ENCODE data around the gene ANKFY1. TPM values are rescaled to one million over a fixed set of nuclear protein-coding genes. Genes with fewer than 3 reads are reported as not detected.

ANKFY1 gene
- total RNA-seq, 1 experiment from 2014 or later = 38.6 TPM

GRCh38 chr17:4246674-4247073, 17.1 kb downstream of the ANKFY1 start:
- CTCF ChIA-PET = no interaction called here
- in situ Hi-C loops (cut with HindIII; ENCODE audit: low pct_unique_long_range_greater_than_20kb, low sequenced_read_pairs) = no loop called here
- ATAC-seq = no peak
- Histone ChIP-seq H3K27ac (ENCODE audit: low read length) (no peak overlapping the region), H3K9me3 (ENCODE audit: control insufficient read depth, insufficient read depth, low read depth, low read length) (no peaks in the 10 kb centered on the region), H3K4me1 (ENCODE audit: control insufficient read depth, insufficient read depth, low read length) (0 out of 2 replicates have a peak, but pooled peaks cover 4% of the 10 kb centered on the region), H3K4me3 (ENCODE audit: low read depth in 2 of 2, low read length in 2 of 2) (no peak overlapping the region), H3K27me3 (ENCODE audit: control insufficient read depth, insufficient read depth, low read length) (no peaks in the 10 kb centered on the region), H3K36me3 (ENCODE audit: control insufficient read depth, insufficient read depth, low read length) (no peaks in the 10 kb centered on the region)
- DNase-seq (ENCODE audit: low read depth, low spot score) = no peak
- POLR2A ChIA-PET = no interaction called here
- TF ChIP-seq POLR2AphosphoS5 (IDR thresholded peaks at IDR 0.05; ENCODE audit: low read depth, low read length) = no peak
- no TSS peak for BruUV-seq (replicated peaks)
- intact Hi-C loops (cut with micrococcal nuclease; ENCODE audit: unreplicated experiment) = no loop called here

GRCh38 chr17:4241535-4241934, 22.2 kb downstream of the ANKFY1 start:
- DNase-seq (ENCODE audit: low read depth, low spot score) (no peak), ATAC-seq (no peak)
- BruUV-seq (replicated peaks) = no TSS peak
- ChIA-PET POLR2A (no interaction called here), CTCF (no interaction called here)
- intact Hi-C loops (cut with micrococcal nuclease; ENCODE audit: unreplicated experiment) (no loop called here), in situ Hi-C loops (cut with HindIII; ENCODE audit: low pct_unique_long_range_greater_than_20kb, low sequenced_read_pairs) (no loop called here)
- Histone ChIP-seq H3K4me1 (ENCODE audit: control insufficient read depth, insufficient read depth, low read length) (no peaks in the 10 kb centered on the region), H3K27me3 (ENCODE audit: control insufficient read depth, insufficient read depth, low read length) (no peaks in the 10 kb centered on the region), H3K36me3 (ENCODE audit: control insufficient read depth, insufficient read depth, low read length) (peaks cover 4% of the 10 kb centered on the region; the same call in 1 of the 2 replicates), H3K9me3 (ENCODE audit: control insufficient read depth, insufficient read depth, low read depth, low read length) (no peaks in the 10 kb centered on the region), H3K27ac (ENCODE audit: low read length) (no peak overlapping the region), H3K4me3 (ENCODE audit: low read depth in 2 of 2, low read length in 2 of 2) (no peak overlapping the region)
- TF ChIP-seq TCF7L2 (IDR thresholded peaks at IDR 0.05; ENCODE audit: low read depth, low read length) = no peak
- no peak for TF ChIP-seq POLR2AphosphoS5 (IDR thresholded peaks at IDR 0.05; ENCODE audit: low read depth, low read length)
- TF ChIP-seq REST (IDR thresholded peaks at IDR 0.05; ENCODE audit: insufficient read depth in 1 of 2, low read depth in 2 of 2, low read length in 1 of 2) = no peak
- TF ChIP-seq CTCF (IDR thresholded peaks at IDR 0.05) = no peak
- TF ChIP-seq SIN3A (IDR thresholded peaks at IDR 0.05; ENCODE audit: borderline replicate concordance, insufficient read depth, low read depth, low read length) = no peak

GRCh38 chr17:4236456-4236855, 27.3 kb downstream of the ANKFY1 start:
- no peaks in the 10 kb centered on the region for H3K4me1 ChIP-seq (ENCODE audit: control insufficient read depth, insufficient read depth, low read length)
- ATAC-seq (no peak), DNase-seq (ENCODE audit: low read depth, low spot score) (no peak)
- BruUV-seq (replicated peaks) = no TSS peak
- H3K27me3 ChIP-seq (ENCODE audit: control insufficient read depth, insufficient read depth, low read length) = no peaks in the 10 kb centered on the region
- ChIA-PET CTCF (no interaction called here), POLR2A (no interaction called here)
- H3K9me3 ChIP-seq (ENCODE audit: control insufficient read depth, insufficient read depth, low read depth, low read length) = no peaks in the 10 kb centered on the region
- no peak overlapping the region for H3K27ac ChIP-seq (ENCODE audit: low read length)
- TF ChIP-seq POLR2AphosphoS5 (IDR thresholded peaks at IDR 0.05; ENCODE audit: low read depth, low read length) (no peak), CTCF (IDR thresholded peaks at IDR 0.05) (no peak), REST (IDR thresholded peaks at IDR 0.05; ENCODE audit: insufficient read depth in 1 of 2, low read depth in 2 of 2, low read length in 1 of 2) (no peak), SIN3A (IDR thresholded peaks at IDR 0.05; ENCODE audit: borderline replicate concordance, insufficient read depth, low read depth, low read length) (no peak), TCF7L2 (IDR thresholded peaks at IDR 0.05; ENCODE audit: low read depth, low read length) (no peak)
- peaks cover 2% of the 10 kb centered on the region; the same call in 1 of the 2 replicates for H3K36me3 ChIP-seq (ENCODE audit: control insufficient read depth, insufficient read depth, low read length)
- H3K4me3 ChIP-seq (ENCODE audit: low read depth in 2 of 2, low read length in 2 of 2) = no peak overlapping the region
- intact Hi-C loops (cut with micrococcal nuclease; ENCODE audit: unreplicated experiment) = no loop called here
- in situ Hi-C loops (cut with HindIII; ENCODE audit: low pct_unique_long_range_greater_than_20kb, low sequenced_read_pairs) = no loop called here

All from Panc1 (cell line).